Measurements from ENCODE around the gene JPH3. TPM values are rescaled to one million over a fixed set of nuclear protein-coding genes. Genes with fewer than 3 reads are reported as not detected.

The JPH3 gene
- total RNA-seq, 1 experiment from 2014 or later: 0.57 TPM

GRCh38 chr16:87628940-87629339 is 26.6 kb downstream of the JPH3 start:
- Mint-ChIP-seq H3K4me3 (ENCODE audit: low read depth, unreplicated experiment) (no peak overlapping the region), H3K4me1 (ENCODE audit: low read depth, unreplicated experiment) (no peaks in the 10 kb centered on the region), H3K36me3 (ENCODE audit: insufficient read depth, unreplicated experiment) (peaks cover 5% of the 10 kb centered on the region), H3K27ac (ENCODE audit: unreplicated experiment) (no peak overlapping the region), H3K27me3 (ENCODE audit: unreplicated experiment) (peaks cover 98% of the 10 kb centered on the region), H3K9me3 (ENCODE audit: low read depth, unreplicated experiment) (peaks cover 3% of the 10 kb centered on the region)
- no TSS peak for BruUV-seq (replicated peaks)
- CTCF ChIA-PET: no interaction called here
- TF ChIP-seq CTCF (IDR thresholded peaks at IDR 0.05; ENCODE audit: unreplicated experiment): no peak
- DNase-seq: no peak
- intact Hi-C loops (cut with micrococcal nuclease; ENCODE audit: unreplicated experiment): no loop called here

- no peak for DNase-seq
- Mint-ChIP-seq H3K36me3 (ENCODE audit: insufficient read depth, unreplicated experiment) (peaks cover 5% of the 10 kb centered on the region), H3K4me3 (ENCODE audit: low read depth, unreplicated experiment) (no peak overlapping the region), H3K27ac (ENCODE audit: unreplicated experiment) (no peak overlapping the region), H3K27me3 (ENCODE audit: unreplicated experiment) (peaks cover 82% of the 10 kb centered on the region), H3K4me1 (ENCODE audit: low read depth, unreplicated experiment) (no peaks in the 10 kb centered on the region), H3K9me3 (ENCODE audit: low read depth, unreplicated experiment) (peaks cover 3% of the 10 kb centered on the region)
- no peak for TF ChIP-seq CTCF (IDR thresholded peaks at IDR 0.05; ENCODE audit: unreplicated experiment)
- CTCF ChIA-PET: no interaction called here
- intact Hi-C loops (cut with micrococcal nuclease; ENCODE audit: unreplicated experiment): loop anchor here (10.0 kb wide), 1 partner anchor 316 kb away; the partner anchor contains the start of gene C16orf95
- BruUV-seq (replicated peaks): no TSS peak
These were observed 28.8 kb downstream of the JPH3 start for GRCh38 chr16:87631067-87631466.

- no peak for DNase-seq
- no peak overlapping the region for H3K4me3 Mint-ChIP-seq (ENCODE audit: low read depth, unreplicated experiment)
- intact Hi-C loops (cut with micrococcal nuclease; ENCODE audit: unreplicated experiment): loop anchor here (10.0 kb wide), 1 partner anchor 320 kb away; the partner anchor contains the start of gene C16orf95
- no peak overlapping the region for H3K27ac Mint-ChIP-seq (ENCODE audit: unreplicated experiment)
- peaks cover 3% of the 10 kb centered on the region for H3K36me3 Mint-ChIP-seq (ENCODE audit: insufficient read depth, unreplicated experiment)
- CTCF ChIA-PET: interaction anchor here (2.2 to 2.8 kb wide), 5 partner anchors 14 to 218 kb away, joined by 6 to 57 read pairs (median 18); no protein-coding TSS in a partner anchor
- BruUV-seq (replicated peaks): no TSS peak
- H3K4me1 Mint-ChIP-seq (ENCODE audit: low read depth, unreplicated experiment): no peaks in the 10 kb centered on the region
- no peak for TF ChIP-seq CTCF (IDR thresholded peaks at IDR 0.05; ENCODE audit: unreplicated experiment)
- peaks cover 3% of the 10 kb centered on the region for H3K9me3 Mint-ChIP-seq (ENCODE audit: low read depth, unreplicated experiment)
- H3K27me3 Mint-ChIP-seq (ENCODE audit: unreplicated experiment): peaks cover 79% of the 10 kb centered on the region
These were observed 32.1 kb downstream of the JPH3 start for GRCh38 chr16:87634411-87634810.

- no peak overlapping the region for H3K27ac Mint-ChIP-seq (ENCODE audit: unreplicated experiment)
- peaks cover 7% of the 10 kb centered on the region for H3K36me3 Mint-ChIP-seq (ENCODE audit: insufficient read depth, unreplicated experiment)
These were observed 33.3 kb downstream of the JPH3 start for GRCh38 chr16:87635541-87636049.

More at GRCh38 chr16:87635541-87636049, 33.3 kb downstream of the JPH3 start:
- Mint-ChIP-seq H3K27me3 (ENCODE audit: unreplicated experiment) (peaks cover 79% of the 10 kb centered on the region), H3K9me3 (ENCODE audit: low read depth, unreplicated experiment) (peaks cover 3% of the 10 kb centered on the region), H3K4me3 (ENCODE audit: low read depth, unreplicated experiment) (peak overlapping the region; percentile 67), H3K4me1 (ENCODE audit: low read depth, unreplicated experiment) (no peaks in the 10 kb centered on the region)
- TF ChIP-seq CTCF (IDR thresholded peaks at IDR 0.05; ENCODE audit: unreplicated experiment): peak; percentile 84
- CTCF ChIA-PET: interaction anchor here (0.6 to 2.8 kb wide), 26 partner anchors 9 to 574 kb away, joined by 3 to 57 read pairs (median 6); partner anchors contain the start of genes C16orf95 and FBXO31
- DNase-seq: peak; percentile 84
- no TSS peak for BruUV-seq (replicated peaks)
- intact Hi-C loops (cut with micrococcal nuclease; ENCODE audit: unreplicated experiment): loop anchor here (1.0 to 10.0 kb wide), 6 partner anchors 47 to 321 kb away; partner anchors contain the start of gene C16orf95

All from Calu3 (cell line).